GM12875 (cell line): Measurements from ENCODE around the gene PHACTR1.

ENCODE experiments used
- H3K4me3 ChIP-seq: one replicate; pipeline ENCODE4 v1.5.1; 2011; ENCODE audit warnings: low read depth, low read length, control low read depth
- TF ChIP-seq, protein P1 (sequence below): IDR thresholded peaks from 2 replicates; pipeline ENCODE4 v1.5.1; 2011; ENCODE audit warnings: low read depth, mild to moderate bottlenecking, control low read depth, inconsistent platforms, low read length, moderate library complexity, borderline replicate concordance; ENCODE audit not compliant: insufficient read depth

The PHACTR1 gene

DNA sequence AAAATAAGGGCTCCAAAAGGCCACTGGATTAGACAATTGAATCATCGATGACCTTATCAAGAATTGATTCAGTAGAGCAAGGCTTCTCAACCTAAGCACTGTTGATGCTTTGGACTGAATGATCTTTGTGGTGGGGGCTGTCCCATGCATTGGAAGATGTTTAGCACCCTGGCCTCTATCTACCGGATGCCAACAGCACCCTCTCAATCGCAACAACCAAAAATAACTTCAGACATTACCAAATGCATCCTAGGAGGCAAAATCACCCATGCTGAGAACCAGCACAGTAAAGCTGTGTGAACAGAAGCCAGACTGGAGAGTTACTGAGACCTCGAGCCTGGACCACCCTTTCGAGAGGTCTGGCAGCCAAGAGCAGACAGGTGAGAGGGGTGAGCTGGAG lies 544.3 kb downstream of the PHACTR1 start:
- no peak overlapping the region for H3K4me3 ChIP-seq
- TF ChIP-seq, protein P1, sequence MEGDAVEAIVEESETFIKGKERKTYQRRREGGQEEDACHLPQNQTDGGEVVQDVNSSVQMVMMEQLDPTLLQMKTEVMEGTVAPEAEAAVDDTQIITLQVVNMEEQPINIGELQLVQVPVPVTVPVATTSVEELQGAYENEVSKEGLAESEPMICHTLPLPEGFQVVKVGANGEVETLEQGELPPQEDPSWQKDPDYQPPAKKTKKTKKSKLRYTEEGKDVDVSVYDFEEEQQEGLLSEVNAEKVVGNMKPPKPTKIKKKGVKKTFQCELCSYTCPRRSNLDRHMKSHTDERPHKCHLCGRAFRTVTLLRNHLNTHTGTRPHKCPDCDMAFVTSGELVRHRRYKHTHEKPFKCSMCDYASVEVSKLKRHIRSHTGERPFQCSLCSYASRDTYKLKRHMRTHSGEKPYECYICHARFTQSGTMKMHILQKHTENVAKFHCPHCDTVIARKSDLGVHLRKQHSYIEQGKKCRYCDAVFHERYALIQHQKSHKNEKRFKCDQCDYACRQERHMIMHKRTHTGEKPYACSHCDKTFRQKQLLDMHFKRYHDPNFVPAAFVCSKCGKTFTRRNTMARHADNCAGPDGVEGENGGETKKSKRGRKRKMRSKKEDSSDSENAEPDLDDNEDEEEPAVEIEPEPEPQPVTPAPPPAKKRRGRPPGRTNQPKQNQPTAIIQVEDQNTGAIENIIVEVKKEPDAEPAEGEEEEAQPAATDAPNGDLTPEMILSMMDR, result no peak

DNA sequence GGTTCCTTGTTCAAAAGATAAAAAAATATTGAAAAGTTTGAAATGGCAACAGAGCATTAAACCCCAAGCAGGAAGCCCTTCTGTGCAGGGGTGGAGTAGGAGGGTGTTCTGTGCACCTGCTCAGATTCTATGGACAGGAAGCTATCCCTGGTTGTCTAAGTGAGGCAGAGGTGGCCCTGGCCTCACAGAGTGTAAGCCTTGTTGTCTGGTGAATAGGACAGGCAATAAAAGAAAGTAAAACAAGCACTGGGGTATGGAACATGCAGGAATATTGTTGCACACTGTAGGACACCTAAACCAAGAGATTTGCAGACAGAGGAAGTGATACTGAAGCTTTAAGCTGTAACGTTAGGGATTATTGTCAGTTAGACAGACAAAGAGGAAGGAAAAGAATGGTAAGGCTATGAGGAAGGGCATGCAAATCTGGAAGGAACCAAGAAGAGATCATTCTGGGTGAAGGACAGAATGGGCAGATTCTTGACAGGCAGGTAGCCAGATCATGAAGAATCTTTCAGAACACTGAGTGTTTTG lies 545.0 kb downstream of the PHACTR1 start:
- TF ChIP-seq, protein P1, result no peak
- no peak overlapping the region for H3K4me3 ChIP-seq

DNA sequence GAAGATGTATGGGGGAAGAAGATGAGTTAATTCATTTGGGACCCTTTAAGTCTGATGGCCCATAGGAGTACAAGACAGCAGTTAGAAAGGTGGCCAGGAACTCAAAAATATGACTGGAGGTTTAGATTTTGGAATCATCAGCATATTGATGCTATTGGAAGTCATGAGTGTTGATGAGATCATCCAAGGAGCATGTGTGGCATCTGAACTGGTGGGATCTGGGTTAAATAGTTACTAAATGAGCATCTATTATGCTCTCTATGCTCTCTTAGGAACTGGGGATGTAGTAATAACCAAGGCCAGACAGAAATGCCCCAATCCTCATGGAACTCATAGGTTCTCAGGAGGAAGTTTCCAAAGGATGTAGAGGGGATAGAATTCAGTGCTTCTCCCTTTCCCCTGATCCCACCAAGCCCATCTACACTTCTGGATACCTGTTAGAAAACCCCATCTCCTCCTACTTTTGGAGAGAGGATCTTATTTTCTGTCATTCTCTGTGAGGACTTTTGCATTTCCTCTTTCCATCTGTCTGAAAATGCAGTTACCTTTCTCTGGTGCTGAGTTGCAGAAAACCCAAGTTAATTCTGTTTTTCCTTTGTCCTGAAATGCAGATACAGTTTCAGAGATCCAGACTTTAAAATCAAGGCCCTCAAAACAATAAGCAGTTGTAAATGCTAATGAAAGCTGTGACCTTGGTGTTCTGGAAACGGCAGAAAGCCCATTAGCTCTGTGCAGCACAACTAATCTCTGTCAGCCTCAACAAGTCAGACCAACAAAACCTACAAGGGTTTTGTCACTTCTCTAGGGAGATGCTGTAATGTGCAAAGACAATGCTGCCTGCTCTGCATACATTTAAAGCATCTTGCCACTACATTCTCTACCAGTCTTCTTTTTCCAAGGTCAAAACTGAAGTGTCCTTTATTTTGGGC lies 546.0 kb downstream of the PHACTR1 start:
- H3K4me3 ChIP-seq, result no peak overlapping the region
- TF ChIP-seq, protein P1, result no peak

DNA sequence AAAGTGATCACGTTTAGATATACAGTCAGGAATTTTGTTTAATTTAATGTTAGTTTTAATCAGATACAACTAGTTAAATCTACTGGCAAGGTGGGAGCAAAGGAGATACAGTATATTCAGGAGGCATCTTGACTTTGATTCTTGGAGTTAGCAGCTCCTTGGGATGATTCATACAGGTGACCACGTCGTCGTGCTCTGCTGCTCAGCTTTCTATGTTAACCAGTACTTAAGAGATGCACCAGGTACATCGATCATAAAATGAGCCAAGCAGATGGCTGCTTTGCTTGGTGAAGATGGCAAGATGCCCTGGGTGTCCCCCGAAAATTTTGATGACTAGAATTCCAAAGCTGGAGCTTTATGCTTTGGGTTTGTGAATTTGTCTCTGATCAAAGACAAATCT lies 547.1 kb downstream of the PHACTR1 start:
- no peak overlapping the region for H3K4me3 ChIP-seq
- TF ChIP-seq, protein P1, result no peak

DNA sequence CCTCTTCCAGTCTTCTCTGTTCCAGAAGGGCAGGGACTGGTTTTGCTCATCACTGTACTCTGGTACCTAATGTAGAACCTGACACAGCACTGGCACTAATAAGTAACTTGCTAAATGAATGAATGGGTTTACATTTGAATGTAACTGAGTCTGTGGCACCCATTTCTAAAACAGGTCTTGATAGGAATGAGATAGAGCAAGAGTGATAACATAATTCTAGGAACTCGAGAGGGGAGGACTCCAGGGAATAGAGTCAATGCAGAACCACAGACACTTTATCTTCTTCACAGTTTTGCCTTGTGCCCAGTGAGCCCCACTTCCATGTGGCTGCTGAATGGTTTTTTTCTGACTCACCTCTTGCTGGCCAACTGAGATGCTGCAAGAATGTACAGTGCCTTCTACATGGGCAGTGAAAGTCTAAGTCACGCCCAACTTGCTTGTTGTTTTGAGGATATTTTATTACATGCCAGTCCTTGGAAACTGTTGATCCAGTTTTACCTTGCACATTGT lies 550.6 kb downstream of the PHACTR1 start:
- TF ChIP-seq, protein P1, result no peak
- H3K4me3 ChIP-seq, result no peak overlapping the region

DNA sequence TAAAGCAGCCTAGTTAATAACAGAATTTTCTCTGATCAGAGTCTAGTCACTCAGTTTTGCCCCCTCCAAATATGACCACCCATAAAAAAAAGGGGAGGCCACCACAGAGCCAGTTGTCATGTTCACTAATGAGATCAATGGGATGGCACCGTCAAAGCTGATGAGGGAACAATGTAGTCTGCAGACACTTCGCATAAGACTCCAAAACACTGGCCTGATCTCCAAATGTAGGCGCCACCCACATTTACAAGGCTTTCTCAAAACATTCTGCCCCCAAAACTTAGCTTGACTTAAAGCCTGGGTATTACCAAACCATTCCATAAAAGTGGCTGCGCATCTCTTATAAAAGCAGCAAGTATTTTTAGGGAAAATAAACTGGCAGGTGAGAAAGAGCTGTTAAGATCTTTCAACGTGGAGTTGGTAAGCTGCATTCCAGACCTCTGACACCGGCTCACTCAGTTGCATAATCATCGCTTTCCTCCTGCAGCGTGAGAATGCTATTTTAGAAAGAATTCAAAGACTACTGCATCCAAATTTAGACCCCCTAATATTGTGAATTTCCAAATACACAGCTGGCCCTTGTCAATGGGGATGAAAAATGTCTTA lies 552.4 kb downstream of the PHACTR1 start:
- no peak overlapping the region for H3K4me3 ChIP-seq
- TF ChIP-seq, protein P1, result no peak
